ENCODE results near the gene IL4R. TPM values are rescaled to one million over a fixed set of nuclear protein-coding genes. Genes with fewer than 3 reads are reported as not detected.

Gene IL4R
- total and polyA plus RNA-seq, 10 of the 15 experiments (the other 5 are each of a cell fraction or from before 2014, with no cell fraction given), result 2.6 to 70.4 (median 36.6) TPM

DNA sequence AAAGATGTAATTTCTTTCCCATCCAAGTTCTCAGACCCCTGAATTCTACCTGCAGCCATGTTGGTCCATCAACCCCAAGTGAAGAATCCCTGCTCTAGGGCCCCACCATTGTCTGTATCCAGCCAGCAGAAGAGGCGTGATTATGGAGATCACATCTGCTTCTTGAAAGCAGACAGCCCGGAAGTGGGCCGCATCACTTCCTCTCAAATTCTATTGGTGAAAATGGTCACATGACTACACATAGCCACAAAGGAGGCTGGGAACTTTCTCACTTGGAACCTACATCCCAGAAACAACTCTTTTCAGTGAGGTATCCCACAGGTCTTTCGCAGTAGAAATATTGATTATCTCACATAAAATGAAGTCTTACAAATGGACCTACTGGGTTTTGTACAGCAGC, 40.1 kb downstream of the IL4R start:
- POLR2A ChIA-PET, result no interaction called here
- intact Hi-C loops (cut with micrococcal nuclease; ENCODE audit: unreplicated experiment), result no loop called here

GRCh38 chr16:27355610-27356009, 41.8 kb downstream of the IL4R start:
- ChIA-PET POLR2A (interaction anchor here (0.6 to 1.3 kb wide), 4 partner anchors 11 to 176 kb away, joined by 3 to 5 read pairs (median 4); no protein-coding TSS in a partner anchor), RAD21 (ENCODE audit: unreplicated experiment) (interaction anchor here (0.6 to 2.6 kb wide), 7 partner anchors 12 to 186 kb away, joined by 3 to 7 read pairs (median 5); no protein-coding TSS in a partner anchor), SMC1A (ENCODE audit: uncharacterized antibody, unreplicated experiment) (interaction anchor here (0.6 to 1.9 kb wide), 10 partner anchors 14 to 386 kb away, joined by 3 to 12 read pairs (median 4); no protein-coding TSS in a partner anchor), CTCF (interaction anchor here (0.7 to 3.7 kb wide), 7 partner anchors 11 to 176 kb away, joined by 3 to 35 read pairs (median 3); no protein-coding TSS in a partner anchor)
- Histone ChIP-seq H3K9me3 (replicated peaks; ENCODE audit: control insufficient read depth, insufficient read depth, low read length) (no peaks in the 10 kb centered on the region; the same call in 2 of the 3 replicates), H3K36me3 (ENCODE audit: control insufficient read depth in 2 of 2, insufficient read depth in 2 of 2, low read length in 1 of 2) (peaks cover 10 to 38% of the 10 kb centered on the region in 2 experiments; a peak in 3 of 4 replicates), H3K4me2 (ENCODE audit: control insufficient read depth, insufficient read depth) (no peak overlapping the region), H3K9ac (ENCODE audit: control insufficient read depth, insufficient read depth, low read length) (no peak overlapping the region), H2AFZ (ENCODE audit: control insufficient read depth, low read depth, low read length) (no peak overlapping the region), H3K27me3 (replicated peaks in 1 of 2; ENCODE audit: control insufficient read depth in 2 of 2, insufficient read depth in 2 of 2, low read length in 1 of 2) (no peaks in the 10 kb centered on the region), H4K20me1 (ENCODE audit: control insufficient read depth, insufficient read depth) (no peaks in the 10 kb centered on the region), H3K4me3 (no peak overlapping the region), H3K79me2 (ENCODE audit: control insufficient read depth, insufficient read depth, low read length) (no peaks in the 10 kb centered on the region), H3K4me1 (ENCODE audit: control insufficient read depth, insufficient read depth, low read length) (no peaks in the 10 kb centered on the region), H3K27ac (ENCODE audit: control insufficient read depth, insufficient read depth) (no peak overlapping the region)
- intact Hi-C loops (cut with micrococcal nuclease; ENCODE audit: unreplicated experiment), result no loop called here
- no peak for DNase-seq (ENCODE audit: low read depth, low spot score)
- no peak for FAIRE-seq
- no TSS peak for BruUV-seq (replicated peaks)
- WGBS (ENCODE audit: insufficient coverage, insufficient replicate concordance, low lambda C conversion rate, missing lambda C conversion rate), result 91% methylated on average over 12 of the region's 12 CpGs
- in situ Hi-C loops (cut with MboI), result loop anchor here (25.0 kb wide), 1 partner anchor 1518 kb away; no protein-coding TSS in a partner anchor
- peak; percentile 73 for ATAC-seq
- TF ChIP-seq POLR2AphosphoS5 (IDR thresholded peaks at IDR 0.05; ENCODE audit: low read length) (no peak), ESRRA (IDR thresholded peaks at IDR 0.05; ENCODE audit: low read length) (no peak), SP1 (IDR thresholded peaks at IDR 0.05; ENCODE audit: low read depth, low read length) (no peak), SMC3 (IDR thresholded peaks at IDR 0.05; ENCODE audit: borderline replicate concordance, low read length) (peak; percentile 34; the same call in 1 of the 2 replicates), TARDBP (IDR thresholded peaks at IDR 0.05; ENCODE audit: borderline replicate concordance) (no peak), ZNF217 (IDR thresholded peaks at IDR 0.05) (no peak), BCL11A (IDR thresholded peaks at IDR 0.05; ENCODE audit: low read depth, low read length) (no peak), E2F8 (IDR thresholded peaks at IDR 0.05; ENCODE audit: low read depth, partially characterized antibody) (no peak), JUND (IDR thresholded peaks at IDR 0.05; ENCODE audit: low read depth, low read length) (no peak), ATF7 (IDR thresholded peaks at IDR 0.05; ENCODE audit: low read depth) (no peak), RAD51 (IDR thresholded peaks at IDR 0.05) (no peak), CTCF (IDR thresholded peaks at IDR 0.05 in 2 of 3, conservative IDR thresholded peaks at IDR 0.05 in 1 of 3; ENCODE audit: control insufficient read depth in 2 of 3, extremely low read depth in 1 of 3, insufficient read depth in 1 of 3, low read depth in 3 of 3, low read length in 3 of 3) (peak; percentile 30 to 47 (median 44); a peak in 4 of 6 replicates)

More for the DNA sequence above, 40.1 kb downstream of the IL4R start:
- H4K20me1 ChIP-seq (ENCODE audit: control insufficient read depth, insufficient read depth), result no peaks in the 10 kb centered on the region
- no peak overlapping the region for H3K4me2 ChIP-seq (ENCODE audit: control insufficient read depth, insufficient read depth)
- no peak for FAIRE-seq
- no peak overlapping the region for H3K27ac ChIP-seq (ENCODE audit: control insufficient read depth, insufficient read depth)
- peaks cover 10 to 31% of the 10 kb centered on the region in 2 experiments; a peak in 3 of 4 replicates for H3K36me3 ChIP-seq (ENCODE audit: control insufficient read depth in 2 of 2, insufficient read depth in 2 of 2, low read length in 1 of 2)
- no peaks in the 10 kb centered on the region for H3K4me1 ChIP-seq (ENCODE audit: control insufficient read depth, insufficient read depth, low read length)
- BruUV-seq (replicated peaks), result TSS peak; percentile 3
- H3K79me2 ChIP-seq (ENCODE audit: control insufficient read depth, insufficient read depth, low read length), result no peaks in the 10 kb centered on the region
- 99% methylated on average over 4 of the region's 4 CpGs for WGBS (ENCODE audit: insufficient coverage, insufficient replicate concordance, low lambda C conversion rate, missing lambda C conversion rate)
- H3K9me3 ChIP-seq (replicated peaks; ENCODE audit: control insufficient read depth, insufficient read depth, low read length), result no peaks in the 10 kb centered on the region; the same call in 2 of the 3 replicates
- H3K27me3 ChIP-seq (replicated peaks in 1 of 2; ENCODE audit: control insufficient read depth in 2 of 2, insufficient read depth in 2 of 2, low read length in 1 of 2), result no peaks in the 10 kb centered on the region
- H3K4me3 ChIP-seq, result no peak overlapping the region
- in situ Hi-C loops (cut with MboI), result loop anchor here (25.0 kb wide), 1 partner anchor 1517 kb away; no protein-coding TSS in a partner anchor
- ChIA-PET RAD21 (ENCODE audit: unreplicated experiment) (interaction anchor here (1.0 kb wide), 1 partner anchor 119 kb away, joined by 6 read pairs; no protein-coding TSS in a partner anchor), SMC1A (ENCODE audit: uncharacterized antibody, unreplicated experiment) (interaction anchor here (1.2 to 1.9 kb wide), 2 partner anchors 14 to 119 kb away, joined by 5 to 12 read pairs; no protein-coding TSS in a partner anchor), CTCF (interaction anchor here (2.0 kb wide), 1 partner anchor 119 kb away, joined by 7 read pairs; no protein-coding TSS in a partner anchor)
- no peak overlapping the region for H2AFZ ChIP-seq (ENCODE audit: control insufficient read depth, low read depth, low read length)
- no peak for ATAC-seq
- H3K9ac ChIP-seq (ENCODE audit: control insufficient read depth, insufficient read depth, low read length), result no peak overlapping the region
- DNase-seq (ENCODE audit: low read depth, low spot score), result no peak
- TF ChIP-seq ESRRA (IDR thresholded peaks at IDR 0.05; ENCODE audit: low read length), result no peak
- peak; percentile 79 for TF ChIP-seq NFYB (IDR thresholded peaks at IDR 0.05; ENCODE audit: insufficient read depth, low read depth, low read length)
